Uterus (tissue), 2 donors: ENCODE measurements around the gene DCC.

ENCODE experiments used
- CTCF ChIP-seq, 4 experiments: fragments of 200-600 bp in 2 of 4; fragments of 450-650 bp in 2 of 4; sonication (generic) in 2 of 4; IDR thresholded peaks; one replicate each; pipeline ENCODE4 v1.5.1; 2016 to 2019; ENCODE audit warnings: antibody characterized with exemption in 4 of 4, mild to moderate bottlenecking in 2 of 4, moderate library complexity in 1 of 4
- POLR2A ChIP-seq, 2 donors: fragments of 450-650 bp; IDR thresholded peaks; one replicate each; pipeline ENCODE4 v1.6.1; 2016; ENCODE audit warnings: antibody characterized with exemption in 2 of 2, mild to moderate bottlenecking in 1 of 2, moderate library complexity in 1 of 2

- TF ChIP-seq POLR2A (IDR thresholded peaks at IDR 0.05), result no peak
- TF ChIP-seq CTCF (IDR thresholded peaks at IDR 0.05), result no peak
These were observed 3.8 kb downstream of the DCC start for GRCh38 chr18:52343731-52344340.
